ENCODE data around the gene LST1.

Gene LST1

GRCh38 chr6:31586008-31586407, at the start of gene LST1:
Gene LST1 (plus strand): TSS chr6:31586277. CDS start chr6:31587300, 1,023 bp downstream.
- DNase-seq (ENCODE audit: low read depth, low spot score) = no peak

- no peak for DNase-seq (ENCODE audit: low read depth, low spot score)
These were observed 47.2 kb upstream of the LST1 start for GRCh38 chr6:31538805-31539400.

- DNase-seq (ENCODE audit: low read depth, low spot score) = no peak
These were observed 45.4 kb upstream of the LST1 start for GRCh38 chr6:31540640-31541039.

- peak; percentile 57 for DNase-seq (ENCODE audit: low read depth, low spot score)
These were observed 44.9 kb upstream of the LST1 start for GRCh38 chr6:31541059-31541657.

- peak; percentile 98 for DNase-seq (ENCODE audit: low read depth, low spot score)
These were observed 44.2 kb upstream of the LST1 start, which contains the start of gene DDX39B for GRCh38 chr6:31541658-31542521. Gene DDX39B (minus strand): TSS chr6:31542003. CDS start chr6:31540532, 1,471 bp downstream.

- no peak for DNase-seq (ENCODE audit: low read depth, low spot score)
These were observed 42.4 kb upstream of the LST1 start for GRCh38 chr6:31543639-31544038.

- no peak for DNase-seq (ENCODE audit: low read depth, low spot score)
These were observed 41.4 kb upstream of the LST1 start for GRCh38 chr6:31544676-31545075.

- no peak for DNase-seq (ENCODE audit: low read depth, low spot score)
These were observed 40.8 kb upstream of the LST1 start for GRCh38 chr6:31545291-31545690.

- peak; percentile 95 for DNase-seq (ENCODE audit: low read depth, low spot score)
These were observed 39.6 kb upstream of the LST1 start, which contains the start of gene ATP6V1G2 for GRCh38 chr6:31546339-31546957. Gene ATP6V1G2 (minus strand): TSS chr6:31546608. CDS start chr6:31546559, 49 bp downstream.

- DNase-seq (ENCODE audit: low read depth, low spot score) = peak; percentile 98
These were observed 38.9 kb upstream of the LST1 start, which contains the start of gene NFKBIL1 for GRCh38 chr6:31546958-31547726. Gene NFKBIL1 (plus strand): TSS chr6:31547608. CDS start chr6:31547695, 87 bp downstream.

- DNase-seq (ENCODE audit: low read depth, low spot score) = no peak
These were observed 38.1 kb upstream of the LST1 start for GRCh38 chr6:31547727-31548543.

- no peak for DNase-seq (ENCODE audit: low read depth, low spot score)
These were observed 37.6 kb upstream of the LST1 start for GRCh38 chr6:31548544-31548873.

GRCh38 chr6:31551371-31551770, 34.7 kb upstream of the LST1 start:
- peak; percentile 50 for DNase-seq (ENCODE audit: low read depth, low spot score)

- DNase-seq (ENCODE audit: low read depth, low spot score) = no peak
These were observed 29.8 kb upstream of the LST1 start for GRCh38 chr6:31556307-31556706.

- no peak for DNase-seq (ENCODE audit: low read depth, low spot score)
These were observed 28.4 kb upstream of the LST1 start for GRCh38 chr6:31557443-31558317.

- DNase-seq (ENCODE audit: low read depth, low spot score) = no peak
These were observed 27.8 kb upstream of the LST1 start for GRCh38 chr6:31558318-31558625.

- DNase-seq (ENCODE audit: low read depth, low spot score) = no peak
These were observed 27.2 kb upstream of the LST1 start for GRCh38 chr6:31558631-31559500.

- no peak for DNase-seq (ENCODE audit: low read depth, low spot score)
These were observed 26.5 kb upstream of the LST1 start for GRCh38 chr6:31559606-31559957.

Measured in astrocyte of the hippocampus (primary cell).